ENCODE measurements around the gene PALLD.

DNA sequence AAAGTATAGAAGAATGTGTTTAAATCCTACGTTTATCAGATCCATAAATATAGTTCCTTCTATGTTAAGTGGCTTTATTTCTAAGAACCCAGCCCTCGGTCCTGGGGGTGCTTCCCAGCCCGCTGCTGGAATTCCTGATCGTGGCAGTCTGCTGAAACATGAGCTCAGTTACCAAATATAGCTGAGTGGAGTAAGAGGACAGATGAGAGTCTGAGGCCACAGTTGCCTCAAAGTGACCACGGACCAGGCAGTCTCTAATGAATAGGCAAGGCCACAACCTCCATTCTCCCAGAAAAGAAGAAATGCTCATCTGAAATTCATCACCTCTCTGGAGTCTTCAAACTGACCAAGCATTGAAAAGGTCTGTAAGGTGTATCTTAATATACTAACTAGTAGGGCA is at the start of gene PALLD:
- TF ChIP-seq, protein P1, sequence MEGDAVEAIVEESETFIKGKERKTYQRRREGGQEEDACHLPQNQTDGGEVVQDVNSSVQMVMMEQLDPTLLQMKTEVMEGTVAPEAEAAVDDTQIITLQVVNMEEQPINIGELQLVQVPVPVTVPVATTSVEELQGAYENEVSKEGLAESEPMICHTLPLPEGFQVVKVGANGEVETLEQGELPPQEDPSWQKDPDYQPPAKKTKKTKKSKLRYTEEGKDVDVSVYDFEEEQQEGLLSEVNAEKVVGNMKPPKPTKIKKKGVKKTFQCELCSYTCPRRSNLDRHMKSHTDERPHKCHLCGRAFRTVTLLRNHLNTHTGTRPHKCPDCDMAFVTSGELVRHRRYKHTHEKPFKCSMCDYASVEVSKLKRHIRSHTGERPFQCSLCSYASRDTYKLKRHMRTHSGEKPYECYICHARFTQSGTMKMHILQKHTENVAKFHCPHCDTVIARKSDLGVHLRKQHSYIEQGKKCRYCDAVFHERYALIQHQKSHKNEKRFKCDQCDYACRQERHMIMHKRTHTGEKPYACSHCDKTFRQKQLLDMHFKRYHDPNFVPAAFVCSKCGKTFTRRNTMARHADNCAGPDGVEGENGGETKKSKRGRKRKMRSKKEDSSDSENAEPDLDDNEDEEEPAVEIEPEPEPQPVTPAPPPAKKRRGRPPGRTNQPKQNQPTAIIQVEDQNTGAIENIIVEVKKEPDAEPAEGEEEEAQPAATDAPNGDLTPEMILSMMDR (IDR thresholded peaks at IDR 0.05): no peak
- TF ChIP-seq POLR2A (IDR thresholded peaks at IDR 0.05): no peak

All from esophagus squamous epithelium (tissue), 4 donors.